HG03103 (cell line): ENCODE data around the gene DRAXIN.

Source experiments
- ATAC-seq: cut with Tn5 transposase; IDR thresholded peaks from one replicate; pipeline ENCODE4 v1.9.1; 2021; ENCODE audit warnings: low read depth; ENCODE audit not compliant: unreplicated experiment

DRAXIN gene

DNA sequence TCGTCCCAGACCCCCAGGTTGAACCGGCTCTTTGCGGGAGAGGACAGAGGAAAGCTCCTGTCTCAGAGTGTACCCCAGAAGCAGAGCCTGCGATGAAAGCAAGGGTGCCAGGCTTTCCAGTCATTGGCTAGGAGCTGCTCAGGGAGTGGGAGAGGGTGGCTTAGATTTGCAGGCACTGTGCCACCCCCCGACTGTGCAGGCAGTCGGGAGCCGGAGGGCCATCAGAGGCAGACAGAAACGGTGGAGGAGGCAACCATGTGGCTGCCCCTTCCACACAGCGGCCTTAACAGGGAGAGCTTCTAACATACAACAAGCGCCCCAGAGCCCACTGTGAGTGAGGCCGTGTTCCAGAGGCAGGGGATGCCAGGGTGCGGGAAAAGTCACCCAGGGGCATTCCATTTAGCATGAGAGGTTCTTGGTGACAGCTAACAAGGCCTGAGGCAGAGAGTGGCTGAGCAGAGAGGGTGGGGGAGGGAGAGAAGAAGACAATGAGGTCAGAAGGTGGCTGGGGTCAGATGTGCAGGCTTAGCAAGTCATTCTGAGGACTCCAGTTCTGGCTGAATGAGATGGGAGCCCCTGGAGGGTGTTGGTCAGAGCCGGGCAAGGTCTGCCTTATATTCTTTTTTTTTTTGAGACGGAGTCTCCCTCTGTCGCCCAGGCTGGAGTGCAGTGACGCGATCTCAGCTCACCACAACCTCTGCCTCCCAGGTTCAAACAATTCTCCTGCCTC, 61.0 kb downstream of the DRAXIN start:
- ATAC-seq: no peak

- no peak for ATAC-seq
These were observed 62.2 kb downstream of the DRAXIN start for GRCh38 chr1:11753555-11754208.

DNA sequence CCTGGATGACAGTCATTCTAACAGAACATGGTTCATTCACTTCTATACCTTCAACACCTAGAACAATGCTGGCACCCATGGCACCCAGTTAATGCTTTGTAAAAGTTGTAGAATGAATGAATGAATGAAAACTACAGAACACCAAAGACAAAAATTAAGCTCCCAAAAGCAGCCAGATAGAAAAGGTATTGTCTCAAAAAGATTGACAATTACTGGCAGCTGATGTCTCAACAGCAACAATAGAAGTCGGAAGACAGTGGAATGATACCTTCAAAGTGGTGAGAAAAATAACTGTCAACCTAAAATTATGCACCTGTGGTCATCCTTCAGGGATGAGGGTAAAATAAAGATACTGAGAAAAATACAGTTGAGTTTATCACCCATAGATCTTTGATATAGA, 65.5 kb downstream of the DRAXIN start:
- ATAC-seq: no peak

- ATAC-seq: no peak
These were observed 68.3 kb downstream of the DRAXIN start for GRCh38 chr1:11759791-11760190.

GRCh38 chr1:11761285-11761684, 69.8 kb downstream of the DRAXIN start:
- no peak for ATAC-seq

DNA sequence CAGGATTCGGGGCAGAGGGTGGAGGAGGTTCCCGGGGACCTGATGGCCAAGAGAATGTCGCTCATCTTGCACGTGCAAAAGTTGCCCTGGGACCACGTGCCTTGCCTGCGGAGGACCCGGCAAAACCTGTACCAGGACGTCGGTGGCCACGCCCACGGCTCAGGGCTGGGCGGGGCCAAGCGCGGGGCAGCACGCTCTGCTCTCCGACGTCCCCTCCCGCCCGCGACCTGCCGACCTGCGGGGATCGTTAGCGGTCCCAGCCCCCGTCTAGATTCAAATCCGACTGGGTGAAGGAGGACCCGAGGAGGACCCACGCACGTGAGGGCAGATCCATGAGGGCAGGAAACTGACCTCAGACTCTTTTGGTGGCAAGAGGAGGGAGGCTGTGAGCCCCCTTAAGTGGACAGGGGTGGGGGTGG, 70.5 kb downstream of the DRAXIN start, which contains the start of gene C1orf167:
C1orf167 (plus strand) TSS at position 206 of the 419 bp plus-strand sequence. CDS start 2,208 bp downstream, outside the sequence.
- ATAC-seq: no peak

DNA sequence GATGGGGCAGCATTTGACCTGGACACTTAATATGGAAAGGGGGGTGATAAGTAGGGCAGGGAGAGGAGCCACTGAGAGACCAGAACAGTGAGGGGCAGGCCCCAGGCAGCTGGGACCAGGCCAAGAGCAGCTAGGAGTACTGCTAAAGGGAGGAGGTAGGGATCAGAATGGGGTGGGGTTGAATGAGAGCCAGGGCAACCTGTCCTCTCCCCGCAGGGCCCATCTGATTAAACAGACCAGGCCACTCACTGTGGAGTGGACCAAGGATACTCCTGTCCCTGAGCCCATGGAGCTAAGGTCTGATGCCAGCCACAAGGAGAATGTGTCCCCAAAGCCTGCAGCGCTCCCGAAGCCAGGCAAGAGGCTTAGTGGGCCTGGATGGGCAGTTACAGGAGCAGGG, 72.6 kb downstream of the DRAXIN start:
- no peak for ATAC-seq

GRCh38 chr1:11764519-11764918, 73.0 kb downstream of the DRAXIN start:
- no peak for ATAC-seq

GRCh38 chr1:11765661-11766428, 74.3 kb downstream of the DRAXIN start:
- ATAC-seq: no peak

DNA sequence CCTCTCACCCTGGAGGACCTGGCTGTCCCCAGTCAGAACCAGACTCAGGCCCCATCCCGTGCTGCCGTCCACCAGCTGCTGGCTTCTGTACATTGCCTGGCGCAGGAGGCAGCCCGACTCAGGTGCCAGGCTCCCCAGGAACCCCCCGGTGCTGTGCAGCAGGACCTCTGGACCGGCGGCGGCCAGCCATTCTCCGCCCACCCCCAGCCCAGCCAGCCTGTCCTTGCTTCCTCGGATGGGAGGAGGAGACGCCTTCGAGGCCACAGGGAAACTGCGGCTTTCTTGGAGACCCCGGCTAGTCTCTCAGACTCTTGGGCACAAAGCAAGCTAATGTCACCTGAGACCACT, 74.9 kb downstream of the DRAXIN start:
- ATAC-seq: no peak

DNA sequence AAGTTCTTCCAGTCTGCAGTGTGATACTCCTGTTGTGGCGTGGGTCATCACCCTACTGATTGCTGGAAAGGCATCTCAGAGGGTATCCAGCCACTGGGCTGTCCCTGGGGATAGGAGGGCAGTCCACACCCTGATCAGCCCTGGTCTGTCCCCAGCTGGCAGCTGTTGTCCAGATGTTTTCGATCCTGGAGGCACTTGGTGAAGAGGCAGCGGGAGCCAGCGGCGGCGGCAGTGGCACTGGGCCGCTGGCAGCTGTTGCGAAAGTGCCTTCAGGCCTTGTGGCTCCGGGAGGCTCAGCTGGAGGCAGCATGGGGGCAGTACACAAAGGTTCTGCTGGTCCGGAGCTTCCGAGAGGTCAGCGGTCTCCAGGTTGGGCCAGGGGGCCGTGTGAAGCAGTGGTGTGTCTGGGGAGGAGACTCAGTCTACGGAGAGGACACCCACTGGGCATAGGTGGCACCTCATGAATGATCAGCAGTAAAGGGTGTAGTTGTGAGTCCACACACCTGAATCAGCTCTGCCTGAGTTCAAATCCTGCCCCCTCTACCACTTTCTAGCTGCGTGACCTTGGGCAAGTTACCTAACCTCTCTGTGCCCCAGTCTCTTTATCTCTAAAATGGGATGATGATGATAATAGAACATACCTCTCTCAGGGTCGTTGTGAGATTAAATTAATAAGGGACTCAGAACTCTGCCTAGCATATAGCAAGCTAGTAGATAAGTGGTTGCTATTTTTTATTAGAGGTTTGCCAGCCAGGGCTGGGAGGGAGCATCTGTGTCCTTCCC, 76.6 kb downstream of the DRAXIN start:
- no peak for ATAC-seq

- ATAC-seq: no peak
These were observed 77.3 kb downstream of the DRAXIN start for GRCh38 chr1:11768821-11769220.

DNA sequence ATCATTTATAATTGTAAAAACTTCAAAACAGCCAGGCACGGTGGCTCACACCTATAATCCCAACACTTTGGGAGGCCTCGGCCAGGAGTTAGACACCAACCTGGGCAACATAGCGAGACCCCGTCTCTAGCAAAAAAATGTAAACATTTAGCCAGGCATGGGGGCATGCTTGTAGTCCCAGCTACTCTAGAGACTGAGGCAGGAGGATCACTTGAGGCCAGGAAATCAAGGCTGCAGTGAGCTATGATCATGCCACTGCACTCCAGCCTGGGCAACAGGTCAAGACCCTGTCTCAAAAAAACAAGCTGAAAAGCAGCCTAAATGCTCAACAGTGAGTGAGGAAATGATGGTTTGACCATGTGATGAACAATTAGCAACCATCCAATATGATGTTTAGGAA, 77.8 kb downstream of the DRAXIN start:
- ATAC-seq: no peak

GRCh38 chr1:11770011-11770410, 78.5 kb downstream of the DRAXIN start:
- no peak for ATAC-seq

DNA sequence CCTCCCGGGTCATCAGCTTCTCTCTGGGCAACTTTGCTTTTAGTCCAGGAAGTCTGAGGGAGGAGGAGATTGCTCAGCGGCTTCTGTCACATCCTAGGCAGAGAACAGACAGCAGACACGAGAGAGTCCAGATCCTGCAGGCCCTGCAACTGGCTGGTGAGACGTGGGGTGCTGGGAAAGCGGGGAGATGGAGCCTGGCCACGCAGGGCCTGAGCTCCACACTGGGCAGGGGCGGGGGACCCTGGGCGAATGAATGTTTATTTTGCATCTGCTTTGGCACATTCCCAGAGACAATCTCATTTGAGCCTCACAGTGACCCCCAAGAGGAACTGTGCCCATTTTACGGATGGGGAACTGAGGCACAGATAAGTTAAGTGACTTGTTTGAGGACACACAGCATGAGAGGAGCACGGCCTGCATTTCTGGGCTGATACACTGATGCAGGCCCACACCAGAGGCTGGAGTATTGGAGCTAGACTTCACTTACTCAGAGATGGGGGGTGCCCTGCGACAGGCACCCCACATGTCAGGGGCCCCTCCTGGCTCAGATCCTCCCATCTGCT, 80.1 kb downstream of the DRAXIN start:
- ATAC-seq: no peak

DNA sequence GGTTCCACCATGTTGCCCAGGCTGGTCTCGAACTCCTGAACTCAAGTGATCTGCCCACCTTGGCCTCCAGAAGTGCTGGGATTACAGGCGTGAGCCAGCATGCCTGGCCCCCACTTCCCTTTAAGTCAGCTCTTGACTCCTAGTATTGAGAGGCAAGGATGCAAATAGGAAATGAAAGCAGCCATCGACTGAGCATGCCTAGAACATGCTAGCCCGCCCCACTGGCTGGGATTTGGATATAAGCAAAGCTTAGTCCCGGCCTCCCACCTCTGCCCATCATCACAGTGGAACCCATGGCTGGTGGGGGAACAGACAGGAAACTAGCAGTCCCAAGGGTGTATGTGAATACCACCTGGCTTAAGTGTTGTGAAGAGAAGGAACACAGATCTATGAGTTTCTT, 80.9 kb downstream of the DRAXIN start:
- no peak for ATAC-seq

- ATAC-seq: no peak
These were observed 83.2 kb downstream of the DRAXIN start for GRCh38 chr1:11774753-11775152.
